A673 (cell line): Measurements from ENCODE around the gene TECR. TPM values are rescaled to one million over a fixed set of nuclear protein-coding genes. Genes with fewer than 3 reads are reported as not detected.
A peak's percentile ranks its signal among the peaks of the same experiment; 100 is the strongest.

Source experiments
- BruUV-seq: library from RNA; stranded (reverse); fragments of 400-500 nt; replicated peaks from 2 replicates; lab custom pipeline; 2021; lab: Mats Ljungman, UMichigan
- CTCF ChIA-PET: fragments of 300-600 bp; sonication (Branson Sonifier 250); formaldehyde crosslinking; loops from one replicate; lab custom pipeline; 2022; ENCODE audit warnings: antibody characterized with exemption; lab: Charles Lee
- POLR2A ChIA-PET: fragments of 300-600 bp; sonication (Branson Sonifier 250); formaldehyde crosslinking; loops from one replicate; lab custom pipeline; 2022; ENCODE audit warnings: antibody characterized with exemption; ENCODE audit not compliant: low non-redundant PET; lab: Charles Lee
- DNase-seq: peaks from one replicate; pipeline ENCODE4 v3.0.0-alpha.2; 2015; ENCODE audit warnings: low spot score
- H3K27ac ChIP-seq: fragments of 200-600 bp; sonication (generic); 2 replicates; pipeline ENCODE4 v1.5.1; 2016; ENCODE audit warnings: mixed run types, low read depth, mild to moderate bottlenecking, mixed read lengths, antibody characterized with exemption, low read length; ENCODE audit not compliant: poor library complexity, severe bottlenecking
- H3K27me3 ChIP-seq: fragments of 200-600 bp; sonication (generic); replicated peaks from 2 replicates; pipeline ENCODE4 v1.6.1; 2017; ENCODE audit warnings: mixed run types, low read depth, mild to moderate bottlenecking, mixed read lengths, antibody characterized with exemption, low read length; ENCODE audit not compliant: insufficient read depth, poor library complexity
- H3K36me3 ChIP-seq: fragments of 200-600 bp; sonication (generic); 2 replicates; pipeline ENCODE4 v1.6.1; 2016; ENCODE audit warnings: mixed run types, mild to moderate bottlenecking, mixed read lengths, antibody characterized with exemption, low read length; ENCODE audit not compliant: insufficient read depth, poor library complexity, severe bottlenecking
- H3K4me1 ChIP-seq: fragments of 200-600 bp; sonication (generic); 2 replicates; pipeline ENCODE4 v1.6.1; 2017; ENCODE audit warnings: mixed run types, mild to moderate bottlenecking, mixed read lengths, antibody characterized with exemption, low read length; ENCODE audit not compliant: insufficient read depth, poor library complexity, severe bottlenecking
- H3K4me3 ChIP-seq: fragments of 200-600 bp; sonication (generic); 2 replicates; pipeline ENCODE4 v1.5.1; 2016; ENCODE audit warnings: low read depth, mixed run types, mild to moderate bottlenecking, mixed read lengths, low read length; ENCODE audit not compliant: poor library complexity, severe bottlenecking
- H3K9me3 ChIP-seq: fragments of 200-600 bp; sonication (generic); 2 replicates; pipeline ENCODE4 v1.6.1; 2016; ENCODE audit warnings: mixed run types, low read depth, mild to moderate bottlenecking, mixed read lengths, antibody characterized with exemption, low read length; ENCODE audit not compliant: poor library complexity, severe bottlenecking
- EZH2 ChIP-seq: fragments of 200-600 bp; sonication (generic); IDR thresholded peaks from 2 replicates; pipeline ENCODE4 v1.6.1; 2017; ENCODE audit warnings: borderline replicate concordance, low read depth, mild to moderate bottlenecking, mixed read lengths, antibody characterized with exemption, low read length; ENCODE audit not compliant: poor library complexity, severe bottlenecking
- intact Hi-C: fragments of 100-400 bp; cut with micrococcal nuclease; formaldehyde crosslinking; loops from one replicate; pipeline ENCODE4 v1.10.0; 2022; ENCODE audit not compliant: unreplicated experiment
- total RNA-seq: library from RNA; stranded (reverse); gene quantifications from 2 replicates; pipeline ENCODE4 v1.2.3, GENCODE V29; 2021
- TF ChIP-seq, protein P1 (sequence below): fragments of 300-800, 200-600 bp; sonication (generic); conservative IDR thresholded peaks from 2 replicates; pipeline ENCODE4 v1.5.1; 2017; ENCODE audit warnings: low read depth, mild to moderate bottlenecking, antibody characterized with exemption, low read length, moderate library complexity, mixed read lengths

TECR gene
- total RNA-seq, 1 experiment from 2014 or later, result 189 TPM

DNA sequence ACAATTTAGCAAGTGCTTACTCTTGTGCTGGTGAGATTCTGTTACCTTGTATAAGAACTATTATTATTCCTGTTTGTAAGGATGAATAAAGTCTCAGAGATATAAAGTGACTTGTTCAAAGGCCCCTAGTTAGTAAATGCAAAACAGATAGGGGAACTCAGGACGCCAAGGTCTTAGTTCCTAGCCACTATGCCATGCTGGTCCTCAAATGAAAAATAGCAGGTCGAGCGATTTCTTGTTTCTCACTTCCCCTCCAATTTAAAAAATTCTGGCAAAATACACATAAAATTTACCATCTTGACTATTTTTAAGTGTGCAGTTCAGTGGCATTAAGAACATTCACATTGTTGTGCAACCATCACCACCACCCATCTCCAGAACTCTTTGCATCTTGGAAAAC is 1.1 kb downstream of the TECR start:
- Histone ChIP-seq H3K4me1 (no peaks in the 10 kb centered on the region), H3K9me3 (no peaks in the 10 kb centered on the region), H3K4me3 (peak overlapping the region; percentile 83), H3K36me3 (no peaks in the 10 kb centered on the region), H3K27ac (peak overlapping the region; percentile 81), H3K27me3 (no peaks in the 10 kb centered on the region)
- no peak for TF ChIP-seq EZH2
- TF ChIP-seq, protein P1, sequence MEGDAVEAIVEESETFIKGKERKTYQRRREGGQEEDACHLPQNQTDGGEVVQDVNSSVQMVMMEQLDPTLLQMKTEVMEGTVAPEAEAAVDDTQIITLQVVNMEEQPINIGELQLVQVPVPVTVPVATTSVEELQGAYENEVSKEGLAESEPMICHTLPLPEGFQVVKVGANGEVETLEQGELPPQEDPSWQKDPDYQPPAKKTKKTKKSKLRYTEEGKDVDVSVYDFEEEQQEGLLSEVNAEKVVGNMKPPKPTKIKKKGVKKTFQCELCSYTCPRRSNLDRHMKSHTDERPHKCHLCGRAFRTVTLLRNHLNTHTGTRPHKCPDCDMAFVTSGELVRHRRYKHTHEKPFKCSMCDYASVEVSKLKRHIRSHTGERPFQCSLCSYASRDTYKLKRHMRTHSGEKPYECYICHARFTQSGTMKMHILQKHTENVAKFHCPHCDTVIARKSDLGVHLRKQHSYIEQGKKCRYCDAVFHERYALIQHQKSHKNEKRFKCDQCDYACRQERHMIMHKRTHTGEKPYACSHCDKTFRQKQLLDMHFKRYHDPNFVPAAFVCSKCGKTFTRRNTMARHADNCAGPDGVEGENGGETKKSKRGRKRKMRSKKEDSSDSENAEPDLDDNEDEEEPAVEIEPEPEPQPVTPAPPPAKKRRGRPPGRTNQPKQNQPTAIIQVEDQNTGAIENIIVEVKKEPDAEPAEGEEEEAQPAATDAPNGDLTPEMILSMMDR, result no peak
- no TSS peak for BruUV-seq
- POLR2A ChIA-PET, result no interaction called here
- CTCF ChIA-PET, result no interaction called here
- intact Hi-C loops, result no loop called here
- no peak for DNase-seq

DNA sequence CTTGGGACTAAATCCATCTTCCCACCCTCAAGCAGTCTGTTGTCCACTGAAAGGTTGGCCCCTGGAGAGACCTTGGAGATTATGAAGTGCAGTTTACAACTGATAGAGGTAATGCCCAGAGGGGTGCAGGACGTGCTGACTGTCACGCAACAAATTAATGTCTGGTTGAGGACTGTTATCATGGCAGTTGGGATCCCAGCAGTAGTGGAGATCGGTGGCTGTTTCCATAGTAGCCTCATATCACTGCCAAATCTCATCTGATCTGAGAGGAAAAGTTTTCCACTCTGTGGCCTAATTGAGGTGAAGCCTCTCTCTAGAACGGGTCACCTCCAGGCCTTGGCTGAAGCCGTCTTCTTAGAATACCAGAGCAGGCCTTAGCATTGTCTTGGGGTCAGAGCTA is 4.1 kb downstream of the TECR start:
- ChIA-PET CTCF (no interaction called here), POLR2A (interaction anchor here (0.6 kb wide), 1 partner anchor 78 kb away, joined by 4 read pairs; no protein-coding TSS in a partner anchor)
- H3K9me3 ChIP-seq, result no peaks in the 10 kb centered on the region
- H3K27me3 ChIP-seq, result no peaks in the 10 kb centered on the region
- H3K36me3 ChIP-seq, result no peaks in the 10 kb centered on the region
- intact Hi-C loops, result no loop called here
- TF ChIP-seq EZH2, result no peak
- TF ChIP-seq, protein P1, result no peak
- no peak overlapping the region for H3K27ac ChIP-seq
- DNase-seq, result no peak
- no peaks in the 10 kb centered on the region for H3K4me1 ChIP-seq
- no peak overlapping the region for H3K4me3 ChIP-seq
- no TSS peak for BruUV-seq

DNA sequence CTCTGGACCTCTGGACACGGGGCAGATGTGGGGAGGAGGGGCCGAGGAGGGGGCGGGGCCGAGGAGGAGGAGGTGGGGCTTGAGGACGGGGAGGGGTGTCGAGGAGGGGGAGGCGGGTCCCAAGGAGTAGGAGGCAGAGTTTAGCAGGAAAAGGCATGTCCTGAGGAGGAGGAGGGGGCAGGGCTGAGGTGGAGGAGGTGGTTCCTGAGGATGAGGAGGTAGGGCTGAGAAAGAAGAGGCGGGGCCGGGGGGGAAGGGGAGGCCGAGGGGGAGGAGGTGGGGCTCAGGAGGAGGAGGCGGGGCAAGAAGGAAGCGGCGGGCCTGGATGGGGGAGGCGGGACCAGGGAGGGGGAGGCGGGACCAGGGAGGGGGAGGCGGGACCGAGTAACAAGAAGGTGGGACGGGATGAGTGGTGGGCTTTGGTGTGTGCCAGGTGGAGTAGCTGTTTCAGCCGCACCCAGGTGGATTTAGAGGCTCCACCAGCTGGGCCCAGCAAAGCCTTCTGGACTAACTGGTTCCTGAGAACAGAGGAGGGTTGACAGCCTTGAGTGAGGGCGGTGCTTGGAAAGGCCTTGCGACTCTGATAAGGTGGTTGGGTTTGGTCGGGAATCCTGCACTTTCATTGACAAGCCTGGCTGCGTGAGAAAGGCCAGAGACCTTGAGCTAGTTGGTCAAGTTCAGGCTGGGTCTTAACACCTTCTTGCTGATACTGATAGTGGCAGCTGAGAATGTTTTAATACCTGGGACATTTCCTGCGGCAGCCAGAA is 7.7 kb downstream of the TECR start:
- intact Hi-C loops, result no loop called here
- peak; percentile 75 for DNase-seq
- ChIA-PET POLR2A (no interaction called here), CTCF (no interaction called here)
- H3K27me3 ChIP-seq, result no peaks in the 10 kb centered on the region
- BruUV-seq, result no TSS peak
- no peaks in the 10 kb centered on the region for H3K9me3 ChIP-seq
- no peak for TF ChIP-seq EZH2
- TF ChIP-seq, protein P1, result no peak
- no peaks in the 10 kb centered on the region for H3K4me1 ChIP-seq
- no peak overlapping the region for H3K27ac ChIP-seq
- no peak overlapping the region for H3K4me3 ChIP-seq
- no peaks in the 10 kb centered on the region for H3K36me3 ChIP-seq
